B cell (primary cell): ENCODE measurements around the gene L3MBTL4.

Experiments used
- CTCF ChIP-seq: fragments of 200-600 bp; IDR thresholded peaks from one replicate; pipeline ENCODE4 v1.8.0; 2022; ENCODE audit warnings: antibody characterized with exemption, mild to moderate bottlenecking
- EZH2 ChIP-seq: IDR thresholded peaks from 2 replicates; pipeline ENCODE4 v1.6.1; 2012; ENCODE audit warnings: borderline replicate concordance, low read depth, mild to moderate bottlenecking, moderate library complexity, low read length; ENCODE audit not compliant: insufficient read depth, poor library complexity, severe bottlenecking

GRCh38 chr18:5930789-5931188, 483.9 kb downstream of the L3MBTL4 start:
- TF ChIP-seq CTCF (no peak), EZH2 (no peak)
